Brain pericyte (primary cell): ENCODE measurements around the gene CPNE2.

Source experiments
- DNase-seq: peaks from one replicate; pipeline ENCODE4 v3.0.0-alpha.2; 2012; ENCODE audit warnings: low read depth, low spot score

CPNE2 gene

DNA sequence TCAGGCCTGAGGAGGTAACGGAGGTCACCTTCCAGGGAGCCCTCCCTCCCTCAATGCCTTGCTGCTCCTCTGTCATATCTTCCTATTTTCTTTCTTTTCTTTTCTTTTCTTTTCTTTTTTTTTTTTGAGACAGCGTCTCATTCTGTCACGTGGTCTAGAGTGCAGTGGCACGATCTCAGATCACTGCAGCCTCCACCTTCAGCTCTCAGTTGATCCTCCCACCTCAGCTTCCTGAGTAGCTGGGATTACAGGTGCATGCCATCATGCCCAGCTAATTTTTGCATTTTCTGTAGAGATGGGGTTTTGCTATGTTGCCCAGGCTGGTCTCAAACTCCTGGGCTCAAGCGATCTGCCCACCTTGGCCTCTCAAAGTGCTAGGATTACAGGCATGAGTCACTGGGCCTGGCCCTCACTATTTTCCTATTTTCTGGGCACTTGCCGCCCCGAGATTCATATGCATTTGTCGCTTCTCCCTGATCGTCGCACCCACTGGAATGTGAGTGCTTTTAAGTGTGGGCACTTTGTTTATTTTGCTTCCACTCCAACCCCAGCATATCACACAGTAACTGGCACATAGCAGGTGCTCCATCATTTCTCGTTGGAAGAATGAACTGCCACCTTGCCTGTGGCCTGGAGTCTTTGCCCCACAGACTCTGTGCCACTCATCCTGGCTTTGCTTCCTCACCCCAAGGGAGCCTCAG lies 31.7 kb downstream of the CPNE2 start:
- DNase-seq: no peak

DNA sequence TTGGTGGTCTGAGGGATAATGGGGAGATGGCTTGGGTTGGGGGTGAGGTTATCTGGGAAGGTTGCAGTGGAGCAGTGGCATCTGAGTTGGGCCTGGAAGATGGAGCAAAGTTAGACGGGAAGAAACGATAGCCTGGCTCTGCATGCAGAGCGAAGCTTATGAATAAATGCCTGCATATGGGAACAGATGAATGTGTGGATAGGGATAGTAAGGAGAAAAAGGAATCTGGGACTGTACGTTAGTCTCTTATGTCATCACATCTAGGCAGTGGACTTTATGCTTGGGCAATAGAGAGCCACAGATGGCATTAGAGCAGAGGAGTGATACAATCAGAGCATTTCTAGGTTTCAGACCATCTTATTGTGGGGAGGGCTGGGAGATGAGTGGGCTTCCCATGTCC lies 33.0 kb downstream of the CPNE2 start:
- DNase-seq: no peak

DNA sequence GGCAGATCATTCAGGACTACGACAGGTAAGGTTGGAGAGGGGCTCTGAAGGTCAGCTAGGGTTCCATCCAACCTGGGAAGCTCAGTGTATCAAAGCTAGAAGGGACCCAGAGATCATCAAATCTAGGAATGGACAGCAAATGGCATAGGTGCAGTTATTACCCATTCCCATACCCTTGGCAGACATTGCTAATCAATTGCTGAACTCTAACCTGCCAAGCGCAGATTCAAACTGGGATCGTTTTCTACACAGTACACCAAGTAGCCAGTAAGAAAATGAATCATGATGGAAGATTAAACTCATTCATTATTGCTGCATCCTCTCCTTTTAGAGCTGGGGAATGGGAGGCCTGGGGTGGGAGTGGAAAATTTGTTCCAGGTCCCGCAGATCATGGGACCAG lies 33.6 kb downstream of the CPNE2 start:
- no peak for DNase-seq

DNA sequence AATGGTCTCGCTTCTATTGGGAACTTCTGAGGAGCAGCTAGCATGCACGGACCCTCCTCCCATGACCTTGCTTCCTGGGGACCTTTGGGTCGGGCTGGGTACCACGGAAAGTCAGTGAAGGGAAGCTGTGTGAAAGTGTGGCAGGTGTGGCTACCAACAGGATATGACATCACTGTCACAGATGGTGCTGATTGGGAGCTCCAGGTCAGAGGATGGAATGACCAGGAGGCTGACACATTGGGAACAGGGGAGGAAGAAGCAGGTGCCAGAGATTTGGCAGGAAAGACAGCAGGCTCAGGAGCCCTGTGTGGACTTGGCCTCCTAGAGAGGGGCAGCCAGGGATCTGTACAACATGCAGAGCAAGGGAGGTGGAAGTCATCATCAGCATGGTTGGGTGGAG lies 34.0 kb downstream of the CPNE2 start:
- no peak for DNase-seq

DNA sequence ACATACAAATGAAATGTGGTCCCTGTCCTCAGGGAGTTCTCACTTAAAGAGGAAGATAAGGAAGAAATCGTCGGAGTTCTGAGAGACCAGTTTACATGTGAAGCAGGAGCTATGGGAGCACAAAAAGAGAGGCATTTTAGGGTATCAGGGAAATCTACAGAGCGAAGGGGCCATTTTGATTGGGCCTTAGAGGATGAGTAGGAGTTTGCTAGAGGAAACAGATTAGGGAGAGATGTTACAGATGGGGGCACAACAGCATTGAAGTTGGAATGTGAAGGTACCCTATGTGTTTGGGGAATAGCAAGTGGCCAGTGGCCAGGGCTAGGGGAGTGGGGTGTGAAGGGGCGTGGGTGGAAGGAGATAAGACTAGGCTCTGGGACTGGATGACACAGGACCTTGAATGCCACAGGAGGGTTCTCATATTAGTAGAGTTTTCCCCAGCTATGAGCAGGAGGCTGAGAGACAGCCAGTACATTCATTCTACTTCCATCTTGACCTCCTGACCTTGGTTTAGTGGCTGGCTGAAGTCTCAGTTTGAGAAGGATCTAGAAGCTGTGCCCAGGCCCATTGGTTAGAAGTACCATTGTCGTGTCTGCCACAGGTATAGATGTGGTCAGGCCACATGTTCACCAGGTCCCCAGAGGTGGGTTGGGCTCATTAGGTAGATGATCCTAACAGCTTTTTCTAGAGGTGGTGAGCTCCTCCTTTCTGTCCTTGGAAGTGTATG lies 34.8 kb downstream of the CPNE2 start:
- no peak for DNase-seq

DNA sequence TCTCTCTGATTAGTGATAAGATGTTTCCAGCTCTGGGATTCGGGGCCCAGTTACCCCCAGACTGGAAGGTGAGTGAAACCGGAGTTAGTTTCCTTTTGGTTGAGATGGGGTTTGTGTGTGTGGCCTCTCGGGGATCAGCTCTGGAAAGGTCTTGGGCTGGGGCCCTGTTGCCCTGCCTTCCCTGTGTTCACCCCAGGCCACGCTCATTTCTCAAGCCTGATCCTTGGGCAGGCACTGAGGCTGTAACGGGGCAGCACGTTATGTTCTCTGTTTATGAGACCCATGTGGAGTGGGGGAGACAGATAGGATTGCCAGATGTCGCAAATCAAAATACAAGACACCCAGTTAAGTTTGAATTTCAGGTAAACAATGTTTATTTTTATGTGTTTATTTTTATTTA lies 35.5 kb downstream of the CPNE2 start:
- DNase-seq: no peak

DNA sequence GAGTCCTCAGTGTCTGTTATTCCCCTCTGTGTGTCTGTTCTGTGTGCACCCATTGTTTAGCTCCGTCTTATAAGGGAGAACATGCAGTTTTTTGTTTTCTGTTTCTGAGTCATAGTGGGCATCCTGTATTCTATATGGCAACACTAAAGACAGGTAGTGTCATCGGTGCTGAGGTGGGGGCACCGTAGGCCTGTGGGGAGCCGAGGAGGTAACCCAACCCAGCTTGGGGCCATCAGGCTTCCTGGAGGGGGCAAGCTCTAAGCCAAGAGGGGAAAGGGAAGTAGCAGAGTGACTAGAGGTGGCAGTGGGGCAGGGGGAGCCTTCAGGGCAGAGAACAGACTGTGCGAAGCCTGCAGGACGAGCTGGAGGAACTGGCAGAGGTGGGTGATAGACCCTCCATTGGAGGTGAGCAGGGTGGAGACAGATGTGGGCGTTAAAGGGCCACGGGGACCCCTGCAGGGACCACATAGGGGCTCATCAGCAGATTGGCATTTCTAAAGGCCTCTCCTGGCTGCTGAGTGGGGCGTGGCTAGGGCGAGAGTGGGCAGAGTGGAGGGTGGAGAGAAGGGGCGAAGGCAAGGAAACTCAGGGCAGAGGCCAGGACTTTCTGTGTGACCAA lies 36.5 kb downstream of the CPNE2 start:
- no peak for DNase-seq

DNA sequence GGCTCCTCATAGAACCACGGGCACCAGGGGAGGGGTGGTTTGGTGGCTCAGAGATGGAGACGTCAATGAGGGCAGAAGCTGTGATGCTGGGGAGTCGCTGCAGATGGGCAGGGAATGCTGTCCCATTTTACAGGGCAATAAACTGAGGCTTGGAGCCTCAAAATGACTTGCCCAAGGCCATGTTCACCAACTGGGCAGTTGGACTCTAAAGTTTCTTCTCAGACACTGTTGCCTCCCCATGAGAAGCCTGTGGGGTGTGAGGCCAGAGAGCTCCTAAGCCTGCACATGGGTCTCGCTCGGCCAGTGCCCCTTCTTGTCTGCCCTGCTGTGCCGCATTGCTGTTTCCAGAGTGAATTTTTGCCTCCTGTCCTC lies 38.6 kb downstream of the CPNE2 start:
- no peak for DNase-seq

DNA sequence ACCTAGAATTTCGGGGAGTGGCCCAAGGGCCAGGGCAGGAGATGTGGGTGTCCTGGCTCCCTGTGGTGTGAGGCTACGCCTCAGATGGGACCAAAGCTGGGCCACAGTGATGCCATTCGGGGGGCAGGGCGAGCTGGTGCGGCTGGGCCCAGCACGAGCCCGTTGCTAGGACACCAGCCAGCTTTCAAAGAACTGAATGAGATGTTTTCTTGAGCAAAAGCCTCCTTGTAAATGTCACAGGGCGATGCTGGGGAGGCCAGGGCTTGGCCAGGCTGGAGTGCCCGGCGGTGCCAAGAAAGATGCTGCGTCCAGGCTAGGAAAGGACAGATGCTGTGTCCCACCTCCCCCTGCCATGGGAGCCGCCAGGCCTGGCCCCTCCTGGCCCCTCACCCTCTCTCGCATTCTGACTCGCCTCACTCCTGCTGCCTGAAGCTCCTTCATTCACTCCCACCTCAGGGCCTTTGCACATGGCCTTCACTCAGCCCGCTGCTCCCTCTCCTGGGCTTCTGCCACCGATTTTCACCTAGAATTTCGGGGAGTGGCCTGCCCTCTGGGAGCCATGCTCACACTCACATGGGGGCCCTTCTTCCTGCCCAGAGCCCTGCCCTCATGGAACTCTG lies 39.1 kb downstream of the CPNE2 start:
- DNase-seq: no peak

DNA sequence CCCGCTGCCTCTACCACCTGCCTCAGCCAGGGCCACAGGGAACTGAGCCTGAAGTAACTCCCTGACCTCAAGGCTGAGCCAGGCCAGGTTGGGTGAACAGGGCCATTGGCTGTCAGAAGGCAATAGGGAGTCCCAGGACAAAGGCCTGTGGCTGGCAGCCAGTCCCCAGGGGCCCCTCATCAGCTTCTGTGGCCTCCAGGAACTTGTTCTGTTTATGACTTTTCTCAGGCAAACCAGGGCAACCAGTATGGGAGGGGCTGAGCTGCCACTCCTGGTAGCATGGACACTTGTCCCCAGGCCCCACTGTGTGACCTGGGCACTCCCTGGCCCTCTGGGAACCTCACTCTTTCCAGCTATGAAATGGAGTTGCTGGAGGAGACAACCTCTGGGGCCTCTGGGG lies 40.1 kb downstream of the CPNE2 start:
- DNase-seq: no peak

DNA sequence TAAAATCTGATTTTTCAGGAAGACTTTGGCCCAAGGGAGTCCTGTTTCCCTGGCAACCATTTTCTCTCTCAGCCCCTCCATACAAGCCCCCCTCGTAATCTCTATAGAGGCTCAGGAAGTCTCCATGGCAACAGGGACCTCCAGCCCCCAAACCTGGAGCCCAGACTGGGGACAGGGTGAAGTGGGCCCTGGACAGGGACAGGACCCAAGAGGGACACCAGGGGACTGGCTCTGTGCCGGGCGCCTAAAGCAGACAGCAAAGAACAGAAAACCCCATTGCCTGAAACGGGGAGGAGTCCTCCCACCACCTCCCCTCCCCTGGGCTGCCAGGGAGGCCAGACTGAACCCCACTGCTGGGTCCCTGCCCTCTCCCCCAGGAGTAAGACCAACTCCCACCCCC lies 40.6 kb downstream of the CPNE2 start:
- no peak for DNase-seq

DNA sequence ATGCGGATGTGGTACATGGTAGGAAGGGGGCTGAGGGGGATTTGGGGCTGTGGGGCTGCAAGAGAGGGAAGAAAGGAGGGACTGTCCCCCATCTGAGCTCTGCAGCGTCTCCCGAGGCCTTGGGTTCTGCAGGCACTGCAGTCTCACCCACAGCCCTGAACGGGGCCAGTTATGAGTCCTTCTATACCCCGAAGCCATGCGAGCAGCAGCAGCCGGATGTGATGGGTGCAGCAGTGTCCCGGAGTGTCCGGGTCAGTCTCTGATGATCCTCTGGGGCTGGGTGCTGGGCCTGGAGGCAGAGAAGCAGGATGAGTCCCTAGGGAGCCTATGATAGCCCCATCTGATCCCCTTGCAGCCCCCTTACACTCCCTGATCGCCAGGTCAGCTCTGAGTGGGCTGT lies 41.5 kb downstream of the CPNE2 start:
- no peak for DNase-seq

DNA sequence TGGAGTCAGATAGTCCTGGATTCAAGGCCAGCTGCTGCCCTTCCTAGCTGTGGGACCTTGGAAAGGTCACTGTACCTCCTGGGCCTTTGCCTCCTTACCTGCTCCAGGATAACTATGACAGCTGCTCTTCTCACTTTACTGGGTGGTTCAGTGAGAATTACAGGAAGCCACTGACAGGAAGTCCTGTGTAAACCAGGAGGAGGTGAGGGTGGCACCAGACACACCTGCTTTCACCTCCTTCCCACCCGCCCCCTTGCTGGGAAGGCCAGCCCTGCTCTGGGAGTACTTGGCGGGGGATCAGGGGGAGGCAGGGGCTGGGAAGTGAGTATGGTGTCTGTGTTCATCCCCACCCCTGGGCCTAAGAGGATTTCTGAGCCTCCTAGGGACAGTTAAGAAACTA lies 42.6 kb downstream of the CPNE2 start:
- DNase-seq: no peak

DNA sequence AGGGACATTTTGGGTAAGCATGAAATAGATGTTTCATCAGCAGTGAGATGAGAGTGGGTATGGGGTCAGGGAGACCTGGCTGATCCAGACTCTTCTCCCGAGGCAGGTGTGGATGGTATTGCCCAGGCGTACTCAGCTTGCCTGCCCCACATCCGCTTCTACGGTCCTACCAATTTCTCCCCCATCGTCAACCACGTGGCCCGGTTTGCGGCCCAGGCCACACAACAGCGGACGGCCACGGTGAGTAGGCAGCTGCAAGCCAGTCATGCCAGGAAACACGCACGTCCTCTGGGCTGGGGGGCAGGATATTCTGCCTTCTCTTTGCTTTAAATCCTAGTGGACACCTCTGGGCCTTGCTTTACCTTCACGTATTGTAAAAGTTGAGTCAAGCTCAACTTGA lies 44.7 kb downstream of the CPNE2 start:
- DNase-seq: no peak

DNA sequence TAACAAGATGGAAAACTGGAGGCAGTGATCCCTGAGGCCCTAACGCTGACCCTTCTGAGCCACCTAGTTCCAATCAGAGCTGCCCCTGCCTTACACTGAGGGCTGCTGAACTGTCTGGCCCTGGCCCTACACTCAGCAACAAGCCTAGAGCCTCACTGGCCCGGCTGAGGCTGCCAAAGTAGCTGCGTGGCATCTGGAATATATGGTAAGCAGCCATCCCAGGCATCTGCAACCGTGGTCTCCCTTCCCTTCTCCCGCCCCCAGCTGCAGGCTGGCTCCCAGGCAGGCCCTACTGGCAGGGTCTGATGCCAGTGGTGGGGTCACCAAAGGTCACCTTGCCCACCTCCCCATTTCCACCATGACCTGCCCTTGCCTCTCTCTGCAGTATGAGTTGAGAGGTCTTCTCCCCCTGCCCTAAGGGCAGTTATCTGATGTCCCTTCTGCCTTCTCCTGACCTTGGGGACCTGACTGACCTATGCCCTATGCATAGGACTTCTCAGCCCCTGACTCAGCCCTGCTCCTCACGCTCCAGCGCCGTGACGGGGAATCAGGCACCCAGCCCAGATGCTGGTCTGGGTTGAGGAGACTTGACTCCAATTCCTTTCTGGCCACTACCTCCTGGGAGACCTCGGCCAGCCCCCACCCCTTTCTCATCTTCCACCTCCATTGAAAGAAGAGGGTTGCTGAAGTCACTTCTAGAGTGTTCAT lies 45.3 kb downstream of the CPNE2 start:
- DNase-seq: no peak

DNA sequence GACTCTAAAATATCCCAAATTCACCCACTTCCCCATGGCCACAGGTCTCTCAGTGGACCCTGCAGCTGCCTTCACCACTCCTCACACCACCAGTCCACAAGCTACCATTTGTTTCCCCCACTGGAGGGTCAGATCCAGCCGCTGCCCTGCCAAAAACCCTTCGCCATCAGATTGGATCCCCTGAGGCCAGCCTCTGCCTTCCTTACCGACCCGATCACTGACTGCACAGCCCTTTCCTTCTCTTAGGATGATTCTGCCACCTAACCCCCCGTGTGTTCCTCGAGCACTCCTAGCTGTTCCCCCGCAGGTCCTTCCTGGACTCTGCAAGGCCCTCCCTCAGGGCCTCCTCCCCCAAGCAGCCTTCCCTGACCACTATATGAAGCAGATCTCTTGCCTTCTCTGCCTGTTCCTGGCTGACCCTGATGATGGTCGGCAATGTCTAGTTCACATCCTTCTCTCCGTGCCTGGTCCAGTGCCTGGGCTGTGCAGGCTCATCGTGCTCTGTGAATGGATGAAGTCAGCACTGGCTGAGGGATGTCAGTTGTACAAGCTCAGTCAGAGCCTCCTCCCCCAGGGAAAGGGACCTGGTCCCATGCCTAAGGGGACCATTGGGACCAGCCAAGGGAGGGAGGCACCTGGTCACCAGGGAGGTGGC lies 46.0 kb downstream of the CPNE2 start:
- no peak for DNase-seq

DNA sequence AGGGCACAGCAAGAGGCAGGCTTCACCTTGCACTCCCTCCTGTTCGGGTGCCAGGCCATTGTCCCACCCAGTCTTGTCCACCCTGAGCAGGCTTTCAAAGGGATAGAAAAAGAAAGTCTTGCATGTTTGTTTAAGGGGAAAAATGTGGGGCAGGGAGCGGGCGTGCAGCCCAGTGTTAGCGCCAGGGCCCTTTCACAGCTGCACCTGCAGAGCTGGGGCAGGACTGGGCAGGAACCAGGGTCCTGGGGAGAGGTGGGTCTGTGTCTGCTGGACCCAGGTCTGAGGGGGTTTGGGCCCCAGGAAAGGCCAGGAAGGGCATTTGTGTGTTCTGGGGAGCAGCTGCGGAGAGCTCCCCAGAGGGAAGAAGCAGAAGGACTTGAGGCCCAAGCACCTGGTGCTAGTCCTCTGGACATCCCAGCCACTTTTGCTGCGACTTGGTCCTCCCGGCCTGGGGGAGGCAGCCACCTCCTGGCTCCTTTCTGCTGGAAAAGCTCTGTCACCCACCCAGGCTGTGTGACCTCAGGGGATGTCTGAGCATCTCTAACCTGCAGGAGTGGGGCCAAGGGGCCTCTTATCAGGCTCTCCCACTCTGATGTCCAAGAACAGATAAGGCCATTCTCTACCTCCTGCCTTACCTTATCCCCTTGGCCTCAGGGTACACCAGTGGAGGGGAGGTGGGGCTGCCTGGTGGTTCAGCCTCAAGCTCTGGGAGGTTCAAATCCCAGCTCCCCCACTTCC lies 48.7 kb downstream of the CPNE2 start:
- DNase-seq: no peak

DNA sequence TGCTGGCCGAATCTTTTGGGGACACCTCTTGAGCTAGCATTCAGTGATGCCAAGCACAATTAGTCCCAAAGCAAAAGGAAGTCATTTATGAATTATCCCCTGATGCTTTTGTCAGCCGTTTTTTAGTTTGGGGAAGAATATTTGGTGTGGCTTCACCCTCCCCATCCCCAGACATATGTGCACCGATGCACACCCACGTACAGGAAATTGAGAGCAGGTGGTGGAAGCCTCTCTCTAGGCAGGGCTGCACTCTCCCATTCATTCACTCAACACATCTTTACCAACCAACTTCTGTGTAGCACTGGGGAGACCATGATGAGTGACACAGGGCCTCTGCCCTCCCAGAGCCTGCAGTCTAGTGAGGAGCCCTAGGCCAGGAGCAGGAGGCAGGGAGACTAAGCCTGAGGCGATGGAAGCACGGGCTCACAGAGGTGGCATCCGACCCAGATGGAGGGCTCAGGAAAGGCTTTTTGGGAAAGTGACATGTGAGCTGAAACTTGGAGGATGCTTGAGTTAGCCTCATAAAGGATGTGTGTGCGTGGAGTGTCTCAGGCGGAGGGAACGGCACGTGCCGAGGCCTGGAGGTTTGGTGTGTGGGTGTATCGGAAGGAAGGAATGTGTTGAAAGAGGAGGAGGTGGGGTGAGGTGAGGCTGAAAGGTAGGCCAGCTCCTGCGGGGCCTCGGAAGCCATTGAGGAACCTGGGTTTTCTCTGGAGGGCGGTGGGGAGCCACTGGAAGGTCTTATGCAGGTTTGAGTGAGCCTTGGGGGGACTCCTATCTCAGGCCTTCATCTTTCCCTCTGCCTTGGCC lies 49.6 kb downstream of the CPNE2 start:
- no peak for DNase-seq

DNA sequence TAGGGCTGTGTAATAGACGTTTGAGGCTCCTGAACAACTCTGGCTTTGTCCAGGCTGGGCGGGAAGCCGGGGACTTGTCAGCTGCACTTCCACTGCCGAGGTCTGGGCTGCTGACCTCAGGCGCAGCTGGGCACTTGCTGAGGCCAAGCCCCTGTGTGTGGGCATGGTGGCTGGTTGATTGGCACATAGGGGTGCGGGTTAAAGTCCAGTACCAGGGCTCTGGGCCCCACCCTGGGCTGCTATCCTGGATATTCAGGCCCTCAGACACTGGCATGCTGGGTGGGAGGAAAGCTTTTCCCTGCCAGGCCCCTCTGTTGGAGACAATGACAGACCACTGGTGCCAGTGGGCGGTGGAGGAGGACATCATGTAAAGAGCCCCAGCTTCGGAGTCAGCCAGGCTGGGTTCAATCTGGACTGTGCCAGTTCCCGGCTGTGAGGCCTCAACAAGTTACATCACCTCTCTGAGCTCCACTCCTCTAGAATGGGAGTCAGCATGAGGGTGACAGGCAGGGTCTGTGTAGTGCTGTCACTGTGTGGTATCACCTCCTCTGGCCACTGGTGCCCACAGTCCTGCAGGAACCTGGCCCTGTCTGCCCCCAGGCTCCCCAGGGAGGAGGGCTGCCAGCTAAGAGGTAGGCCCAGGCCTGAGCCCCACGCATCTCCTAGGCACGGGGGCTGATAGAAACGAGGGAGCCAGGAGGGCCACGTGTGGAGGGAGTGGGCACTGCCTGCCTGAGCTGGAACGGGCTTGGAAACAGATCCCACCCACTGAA lies 51.0 kb downstream of the CPNE2 start:
- DNase-seq: no peak
